IMR-90 (cell line): ENCODE data around the gene FH. TPM values are rescaled to one million over a fixed set of nuclear protein-coding genes. Genes with fewer than 3 reads are reported as not detected.

Source experiments
- ATAC-seq: fragments of 200-7000 bp; cut with Tn5 transposase; 2 replicates; pipeline ENCODE4 v1.9.1; 2020; ENCODE audit warnings: low read depth, mild to moderate bottlenecking, moderate library complexity
- BruUV-seq: library from RNA; stranded (reverse); fragments of 400-500 nt; replicated peaks from 2 replicates; lab custom pipeline; 2021; lab: Mats Ljungman, UMichigan
- CTCF ChIA-PET: fragments of 300-600 bp; formaldehyde crosslinking; extraction: SDS; loops from one replicate; lab custom pipeline; 2021; ENCODE audit warnings: antibody characterized with exemption; lab: Yijun Ruan, JAX
- POLR2A ChIA-PET: fragments of 300-600 bp; sonication (Branson Sonifier 250); formaldehyde crosslinking; loops from one replicate; lab custom pipeline; 2022; ENCODE audit warnings: antibody characterized with exemption; ENCODE audit not compliant: unreplicated experiment; lab: Charles Lee
- DNase-seq: peaks from one replicate; pipeline ENCODE4 v3.0.0; 2013
- H2AFZ ChIP-seq: replicated peaks from 2 replicates; pipeline ENCODE3; 2013; ENCODE audit warnings: low read length, mild to moderate bottlenecking; ENCODE audit not compliant: poor library complexity
- H2AK5ac ChIP-seq: 2 replicates; pipeline ENCODE4 v1.6.1; 2013; ENCODE audit warnings: low read depth, low read length, inconsistent platforms
- H2AK9ac ChIP-seq: replicated peaks from 2 replicates; pipeline ENCODE3; 2013; ENCODE audit warnings: mild to moderate bottlenecking, low read depth, low read length, moderate library complexity; ENCODE audit not compliant: poor library complexity
- H2BK120ac ChIP-seq: 2 replicates; pipeline ENCODE4 v1.6.1; 2013; ENCODE audit warnings: low read depth, low read length, inconsistent platforms
- H2BK15ac ChIP-seq: 3 replicates; pipeline ENCODE4 v1.6.1; 2013; ENCODE audit warnings: low read depth, low read length, inconsistent platforms
- H2BK20ac ChIP-seq: 2 replicates; pipeline ENCODE4 v1.6.1; 2013; ENCODE audit warnings: low read depth, mild to moderate bottlenecking, inconsistent platforms, low read length, moderate library complexity
- H2BK5ac ChIP-seq: 2 replicates; pipeline ENCODE4 v1.6.1; 2013; ENCODE audit warnings: mild to moderate bottlenecking, low read depth, low read length, inconsistent platforms; ENCODE audit not compliant: poor library complexity, severe bottlenecking
- H3K14ac ChIP-seq: replicated peaks from 2 replicates; pipeline ENCODE4 v1.6.1; 2013; ENCODE audit warnings: low read depth, low read length, inconsistent platforms
- H3K18ac ChIP-seq: 2 replicates; pipeline ENCODE4 v1.6.1; 2013; ENCODE audit warnings: low read depth, low read length, control low read depth
- H3K23ac ChIP-seq: 2 replicates; pipeline ENCODE4 v1.6.1; 2013; ENCODE audit warnings: low read depth, low read length, inconsistent platforms
- H3K27ac ChIP-seq: 2 replicates; pipeline ENCODE4 v1.5.1; 2013; ENCODE audit warnings: mild to moderate bottlenecking, control low read depth, low read length; ENCODE audit not compliant: insufficient read depth
- H3K27me3 ChIP-seq: 2 replicates; pipeline ENCODE4 v1.6.1; 2013; ENCODE audit warnings: low read length; ENCODE audit not compliant: control insufficient read depth, insufficient read depth
- H3K36me3 ChIP-seq: 2 replicates; pipeline ENCODE4 v1.6.1; 2013; ENCODE audit warnings: low read length, mixed read lengths; ENCODE audit not compliant: control insufficient read depth, insufficient read depth
- H3K4ac ChIP-seq: 2 replicates; pipeline ENCODE4 v1.6.1; 2013; ENCODE audit warnings: low read depth, low read length, inconsistent platforms
- H3K4me1 ChIP-seq: 2 replicates; pipeline ENCODE4 v1.6.1; 2013; ENCODE audit warnings: low read length, mixed read lengths; ENCODE audit not compliant: control insufficient read depth, insufficient read depth
- H3K4me2 ChIP-seq: 2 replicates; pipeline ENCODE4 v1.6.1; 2013; ENCODE audit warnings: low read depth, mild to moderate bottlenecking, control low read depth, low read length, moderate library complexity
- H3K4me3 ChIP-seq: 2 replicates; pipeline ENCODE4 v1.5.1; 2013; ENCODE audit warnings: low read depth, mild to moderate bottlenecking, control low read depth, low read length, moderate library complexity; ENCODE audit not compliant: insufficient read depth
- H3K56ac ChIP-seq: 2 replicates; pipeline ENCODE4 v1.6.1; 2013; ENCODE audit warnings: low read length, inconsistent platforms; ENCODE audit not compliant: insufficient read depth; ENCODE audit errors: extremely low read depth
- H3K79me1 ChIP-seq, 2 experiments: 2 replicates each; pipeline ENCODE4 v1.6.1; 2013; ENCODE audit warnings: low read length in 2 of 2, inconsistent platforms in 1 of 2, low read depth in 1 of 2
- H3K9ac ChIP-seq: 2 replicates; pipeline ENCODE4 v1.6.1; 2013; ENCODE audit warnings: low read depth, low read length, control low read depth
- H3K9me1 ChIP-seq: 2 replicates; pipeline ENCODE4 v1.6.1; 2013; ENCODE audit warnings: low read length, inconsistent platforms; ENCODE audit not compliant: insufficient read depth
- H3K9me3 ChIP-seq: 2 replicates; pipeline ENCODE4 v1.6.1; 2013; ENCODE audit warnings: low read length; ENCODE audit not compliant: control insufficient read depth, insufficient read depth
- H4K20me1 ChIP-seq: 2 replicates; pipeline ENCODE4 v1.6.1; 2013; ENCODE audit warnings: low read length, inconsistent platforms; ENCODE audit not compliant: insufficient read depth
- H4K5ac ChIP-seq: 2 replicates; pipeline ENCODE4 v1.6.1; 2013; ENCODE audit warnings: mild to moderate bottlenecking, low read depth, low read length, control low read depth
- H4K8ac ChIP-seq, 2 experiments: 2 replicates each; pipeline ENCODE4 v1.6.1; 2013; ENCODE audit warnings: low read depth in 2 of 2, low read length in 2 of 2, control low read depth in 1 of 2, inconsistent platforms in 1 of 2
- H4K91ac ChIP-seq: 2 replicates; pipeline ENCODE4 v1.6.1; 2013; ENCODE audit warnings: low read depth, low read length, inconsistent platforms; ENCODE audit not compliant: insufficient read depth
- BHLHE40 ChIP-seq: fragments of 150-350 bp; IDR thresholded peaks from 2 replicates; pipeline ENCODE4 v1.6.1; 2016; ENCODE audit warnings: mild to moderate bottlenecking, low read depth, low read length
- CEBPB ChIP-seq: IDR thresholded peaks from 2 replicates; pipeline ENCODE4 v1.6.1; 2012; ENCODE audit warnings: low read depth, low read length, improper control_type of control experiment
- CHD1 ChIP-seq: IDR thresholded peaks from 2 replicates; pipeline ENCODE4 v1.6.1; 2012; ENCODE audit warnings: low read depth, low read length, improper control_type of control experiment
- CTCF ChIP-seq: conservative IDR thresholded peaks from 2 replicates; pipeline ENCODE4 v1.5.1; 2012; ENCODE audit warnings: mild to moderate bottlenecking, low read depth, low read length, improper control_type of control experiment
- ELK1 ChIP-seq: fragments of 150-350 bp; IDR thresholded peaks from 2 replicates; pipeline ENCODE4 v1.6.1; 2016; ENCODE audit warnings: low read depth, mild to moderate bottlenecking, low read length, moderate library complexity, borderline replicate concordance
- FOS ChIP-seq: fragments of 150-350 bp; IDR thresholded peaks from 2 replicates; pipeline ENCODE4 v1.6.1; 2016; ENCODE audit warnings: low read depth, low read length
- MAFK ChIP-seq: IDR thresholded peaks from 2 replicates; pipeline ENCODE4 v1.6.1; 2012; ENCODE audit warnings: low read depth, low read length, improper control_type of control experiment
- MAZ ChIP-seq: IDR thresholded peaks from 2 replicates; pipeline ENCODE4 v1.6.1; 2012; ENCODE audit warnings: low read depth, mild to moderate bottlenecking, low read length, improper control_type of control experiment, moderate library complexity, borderline replicate concordance
- MXI1 ChIP-seq: IDR thresholded peaks from 2 replicates; pipeline ENCODE4 v1.6.1; 2012; ENCODE audit warnings: low read depth, mild to moderate bottlenecking, low read length, moderate library complexity, borderline replicate concordance
- NFE2L2 ChIP-seq: fragments of 150-350 bp; IDR thresholded peaks from 2 replicates; pipeline ENCODE4 v1.6.1; 2016; ENCODE audit warnings: low read depth, mild to moderate bottlenecking, low read length
- POLR2A ChIP-seq: IDR thresholded peaks from 2 replicates; pipeline ENCODE4 v1.6.1; 2012; ENCODE audit warnings: mild to moderate bottlenecking, low read depth, low read length
- RAD21 ChIP-seq: IDR thresholded peaks from 2 replicates; pipeline ENCODE4 v1.6.1; 2012; ENCODE audit warnings: low read length, improper control_type of control experiment
- RCOR1 ChIP-seq: IDR thresholded peaks from 2 replicates; pipeline ENCODE4 v1.6.1; 2012; ENCODE audit warnings: mild to moderate bottlenecking, low read length, improper control_type of control experiment; ENCODE audit not compliant: insufficient replicate concordance
- RFX5 ChIP-seq: IDR thresholded peaks from 2 replicates; pipeline ENCODE4 v1.8.0; 2012; ENCODE audit warnings: low read depth, mild to moderate bottlenecking, low read length, moderate library complexity
- SMC3 ChIP-seq: fragments of 150-350 bp; IDR thresholded peaks from 2 replicates; pipeline ENCODE4 v1.6.1; 2016; ENCODE audit warnings: low read depth, mild to moderate bottlenecking, antibody characterized with exemption, low read length, moderate library complexity
- USF2 ChIP-seq: fragments of 150-350 bp; IDR thresholded peaks from 2 replicates; pipeline ENCODE4 v1.6.1; 2017; ENCODE audit warnings: mild to moderate bottlenecking, antibody characterized with exemption, low read length, low read depth
- WGBS, 2 experiments: methylation state at CpG; one replicate each; pipeline versions ENCODE4 v1.1.5 to v1.1.7; 2013; ENCODE audit warnings: missing lambda C conversion rate in 2 of 2; ENCODE audit not compliant: insufficient read length in 1 of 2; ENCODE audit errors: extremely low coverage in 2 of 2; 5-methylcytosine and 5-hydroxymethylcytosine counted together
- dilution Hi-C: fragments of 300-500 bp; cut with HindIII; formaldehyde crosslinking; loops from one replicate; pipeline ENCODE4 v1.14.3; 2018; ENCODE audit warnings: low sequenced_read_pairs; ENCODE audit not compliant: unreplicated experiment
- in situ Hi-C: fragments of 300-500 bp; cut with MboI; formaldehyde crosslinking; loops from 3 replicates; pipeline ENCODE4 v1.14.3; 2019; ENCODE audit warnings: low sequenced_read_pairs, inconsistent platforms, mixed read lengths
- intact Hi-C: fragments of 100-400 bp; cut with micrococcal nuclease; formaldehyde crosslinking; loops from 2 replicates; pipeline ENCODE4 v1.10.0; 2022
- polyA plus RNA-seq, 3 experiments: library from polyadenylated mRNA; depleted of rRNA; stranded (reverse); fragments of >200 nt; gene quantifications; 2 replicates each; pipeline ENCODE4 v1.2.3, GENCODE V29; 2012; ENCODE audit warnings: low replicate concordance in 1 of 3
- total RNA-seq: library from RNA; depleted of rRNA; stranded (reverse); fragments of >200 nt; gene quantifications from 2 replicates; pipeline ENCODE4 v1.2.3, GENCODE V29; 2012

Gene FH
- total and polyA plus RNA-seq, 2 of the 4 experiments (the other 2 are of a cell fraction): 75.5 to 78.7 TPM

GRCh38 chr1:241470361-241470760 lies 49.2 kb downstream of the FH start:
- no peaks in the 10 kb centered on the region for H3K9me3 ChIP-seq
- no peak for ATAC-seq
- H2BK5ac ChIP-seq: no peak overlapping the region
- no peak overlapping the region for H2AFZ ChIP-seq
- in situ Hi-C loops (no loop called here), intact Hi-C loops (no loop called here), dilution Hi-C loops (no loop called here)
- H3K23ac ChIP-seq: no peak overlapping the region
- H3K36me3 ChIP-seq: no peaks in the 10 kb centered on the region
- H2BK15ac ChIP-seq: no peak overlapping the region
- no peak overlapping the region for H4K91ac ChIP-seq
- BruUV-seq: no TSS peak
- H3K4me2 ChIP-seq: no peak overlapping the region
- DNase-seq: peak; percentile 7
- H3K27me3 ChIP-seq: no peaks in the 10 kb centered on the region
- H4K8ac ChIP-seq: no peak overlapping the region
- no peak overlapping the region for H3K56ac ChIP-seq
- H2BK20ac ChIP-seq: no peak overlapping the region
- POLR2A ChIA-PET: no interaction called here
- TF ChIP-seq RCOR1 (no peak), MXI1 (no peak), RFX5 (no peak), CEBPB (no peak), SMC3 (no peak), NFE2L2 (no peak), FOS (no peak), MAZ (no peak), MAFK (no peak), CTCF (no peak), ELK1 (no peak), RAD21 (no peak), USF2 (no peak), CHD1 (no peak), BHLHE40 (no peak), POLR2A (no peak)
- H3K9me1 ChIP-seq: no peaks in the 10 kb centered on the region
- H3K9ac ChIP-seq: no peak overlapping the region
- no peak overlapping the region for H3K4me3 ChIP-seq
- H4K5ac ChIP-seq: no peak overlapping the region
- no peaks in the 10 kb centered on the region; the same call in 1 of the 2 replicates for H3K4me1 ChIP-seq
- no peaks in the 10 kb centered on the region for H4K20me1 ChIP-seq
- no peak overlapping the region for H2BK120ac ChIP-seq
- CTCF ChIA-PET: no interaction called here
- no peak overlapping the region for H3K14ac ChIP-seq
- H3K18ac ChIP-seq: no peak overlapping the region
- H3K79me1 ChIP-seq: no peaks in the 10 kb centered on the region
- H2AK5ac ChIP-seq: no peak overlapping the region
- H2AK9ac ChIP-seq: no peak overlapping the region
- no peak overlapping the region for H3K4ac ChIP-seq
- no peak overlapping the region for H3K27ac ChIP-seq
- no CpG with 5 or more reads among the region's 3 CpGs for WGBS, 2 experiments
